Activated T-cell treated with anti-CD3 and anti-CD28 coated beads, Interleukin-2, amount 50 U/mL, for 72 hours (primary cell): Measurements from ENCODE around the gene TMEM40. TPM values are rescaled to one million over a fixed set of nuclear protein-coding genes. Genes with fewer than 3 reads are reported as not detected.

Experiments used
- ATAC-seq, 2 donors: fragments of 150-1000 bp; cut with Tn5 transposase; replicated peaks in 1 of 2; 2 replicates each; pipeline ENCODE4 v1.10.0; 2021; ENCODE audit warnings: moderate library complexity in 2 of 2, mild to moderate bottlenecking in 1 of 2
- DNase-seq, 2 donors: peaks; one replicate each; pipeline ENCODE4 v3.0.0; 2021 to 2022; ENCODE audit warnings: mixed read lengths in 1 of 2
- H3K27ac Mint-ChIP-seq: one replicate; pipeline ENCODE4 v1.8.0; 2022; ENCODE audit warnings: mild to moderate bottlenecking, moderate library complexity, mixed read lengths
- H3K27me3 Mint-ChIP-seq: one replicate; pipeline ENCODE4 v1.8.0; 2022; ENCODE audit warnings: low read depth, mixed read lengths
- H3K36me3 Mint-ChIP-seq, 2 donors: one replicate each; pipeline ENCODE4 v1.8.0; 2022; ENCODE audit warnings: mixed read lengths in 2 of 2, mild to moderate bottlenecking in 1 of 2; ENCODE audit not compliant: insufficient read depth in 2 of 2
- H3K4me1 Mint-ChIP-seq: one replicate; pipeline ENCODE4 v1.8.0; 2022; ENCODE audit warnings: low read depth, mixed read lengths
- H3K4me3 Mint-ChIP-seq, 2 donors: one replicate each; pipeline ENCODE4 v1.8.0; 2022; ENCODE audit warnings: mild to moderate bottlenecking in 2 of 2, mixed read lengths in 2 of 2, moderate library complexity in 2 of 2
- H3K9me3 Mint-ChIP-seq, 2 donors: one replicate each; pipeline ENCODE4 v1.8.0; 2022; ENCODE audit warnings: mixed read lengths in 2 of 2
- total RNA-seq, 2 donors: library from RNA; stranded (reverse); gene quantifications; one replicate each; pipeline ENCODE4 v1.2.3, GENCODE V29; 2022

The TMEM40 gene, protein sequence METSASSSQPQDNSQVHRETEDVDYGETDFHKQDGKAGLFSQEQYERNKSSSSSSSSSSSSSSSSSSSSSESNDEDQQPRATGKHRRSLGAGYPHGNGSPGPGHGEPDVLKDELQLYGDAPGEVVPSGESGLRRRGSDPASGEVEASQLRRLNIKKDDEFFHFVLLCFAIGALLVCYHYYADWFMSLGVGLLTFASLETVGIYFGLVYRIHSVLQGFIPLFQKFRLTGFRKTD
- not detected for total RNA-seq

- no peaks in the 10 kb centered on the region for H3K36me3 Mint-ChIP-seq
- H3K4me3 Mint-ChIP-seq, result no peak within 1 kb of the TSS
- ATAC-seq (no peak), DNase-seq (no peak)
- no peaks in the 10 kb centered on the region for H3K27me3 Mint-ChIP-seq
- H3K27ac Mint-ChIP-seq, result no peak within 1 kb of the TSS
- H3K4me1 Mint-ChIP-seq, result no peaks in the 10 kb centered on the region
- H3K9me3 Mint-ChIP-seq, result no peaks in the 10 kb centered on the region
Observed at GRCh38 chr3:12759097-12759679, at the start of gene TMEM40. Gene TMEM40 (minus strand): TSS chr3:12759259. CDS start chr3:12749832, 9,427 bp downstream.

- H3K4me3 Mint-ChIP-seq, result peak overlapping the region in 1 of 2 donors; percentile 3
- H3K4me1 Mint-ChIP-seq, result peaks cover 6% of the 10 kb centered on the region
- DNase-seq (no peak), ATAC-seq (no peak)
- H3K36me3 Mint-ChIP-seq, result no peaks in the 10 kb centered on the region
- no peaks in the 10 kb centered on the region for H3K27me3 Mint-ChIP-seq
- no peak overlapping the region for H3K27ac Mint-ChIP-seq
- no peaks in the 10 kb centered on the region for H3K9me3 Mint-ChIP-seq
Observed at GRCh38 chr3:12808587-12808986, 49.5 kb upstream of the TMEM40 start.

GRCh38 chr3:12807601-12808359 lies 48.7 kb upstream of the TMEM40 start:
- no peak for ATAC-seq
- no peaks in the 10 kb centered on the region for H3K9me3 Mint-ChIP-seq
- DNase-seq, result no peak

DNA sequence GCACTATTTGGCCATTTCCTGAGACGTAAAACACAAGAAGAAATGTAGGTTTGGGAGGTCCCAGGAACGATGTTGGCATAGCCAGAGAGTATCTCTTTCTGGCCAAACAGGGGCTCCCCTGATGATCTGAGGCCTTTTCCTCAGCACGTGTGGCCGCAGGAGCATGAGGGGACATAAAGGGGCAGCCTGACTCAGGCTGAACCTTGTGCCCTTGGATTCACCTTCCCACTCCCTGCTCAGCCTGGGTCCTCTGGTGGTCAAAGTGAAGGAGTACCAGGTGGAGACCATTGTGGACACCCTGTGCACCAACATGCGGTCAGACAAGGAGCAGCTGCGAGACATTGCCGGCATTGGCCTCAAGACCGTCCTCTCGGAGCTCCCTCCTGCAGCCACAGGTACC lies 48.0 kb upstream of the TMEM40 start:
- DNase-seq (no peak), ATAC-seq (no peak)
- H3K27me3 Mint-ChIP-seq, result no peaks in the 10 kb centered on the region
- H3K4me1 Mint-ChIP-seq, result peaks cover 6% of the 10 kb centered on the region
- H3K4me3 Mint-ChIP-seq, result no peak overlapping the region
- H3K9me3 Mint-ChIP-seq, result no peaks in the 10 kb centered on the region
- H3K36me3 Mint-ChIP-seq, result no peaks in the 10 kb centered on the region
- H3K27ac Mint-ChIP-seq, result no peak overlapping the region

More at GRCh38 chr3:12807601-12808359, 48.7 kb upstream of the TMEM40 start:
- H3K27ac Mint-ChIP-seq, result no peak overlapping the region
- H3K4me1 Mint-ChIP-seq, result peaks cover 6% of the 10 kb centered on the region
- no peak overlapping the region for H3K4me3 Mint-ChIP-seq
- H3K36me3 Mint-ChIP-seq, result no peaks in the 10 kb centered on the region
- no peaks in the 10 kb centered on the region for H3K27me3 Mint-ChIP-seq

GRCh38 chr3:12803371-12803770 lies 44.3 kb upstream of the TMEM40 start:
- H3K4me3 Mint-ChIP-seq, result no peak overlapping the region
- no peak overlapping the region for H3K27ac Mint-ChIP-seq
- no peaks in the 10 kb centered on the region for H3K9me3 Mint-ChIP-seq
- ATAC-seq, result no peak
- no peaks in the 10 kb centered on the region for H3K36me3 Mint-ChIP-seq
- H3K27me3 Mint-ChIP-seq, result no peaks in the 10 kb centered on the region
- no peak for DNase-seq
- H3K4me1 Mint-ChIP-seq, result no peaks in the 10 kb centered on the region

GRCh38 chr3:12799525-12800440 lies 40.7 kb upstream of the TMEM40 start:
- ATAC-seq (no peak), DNase-seq (no peak)

DNA sequence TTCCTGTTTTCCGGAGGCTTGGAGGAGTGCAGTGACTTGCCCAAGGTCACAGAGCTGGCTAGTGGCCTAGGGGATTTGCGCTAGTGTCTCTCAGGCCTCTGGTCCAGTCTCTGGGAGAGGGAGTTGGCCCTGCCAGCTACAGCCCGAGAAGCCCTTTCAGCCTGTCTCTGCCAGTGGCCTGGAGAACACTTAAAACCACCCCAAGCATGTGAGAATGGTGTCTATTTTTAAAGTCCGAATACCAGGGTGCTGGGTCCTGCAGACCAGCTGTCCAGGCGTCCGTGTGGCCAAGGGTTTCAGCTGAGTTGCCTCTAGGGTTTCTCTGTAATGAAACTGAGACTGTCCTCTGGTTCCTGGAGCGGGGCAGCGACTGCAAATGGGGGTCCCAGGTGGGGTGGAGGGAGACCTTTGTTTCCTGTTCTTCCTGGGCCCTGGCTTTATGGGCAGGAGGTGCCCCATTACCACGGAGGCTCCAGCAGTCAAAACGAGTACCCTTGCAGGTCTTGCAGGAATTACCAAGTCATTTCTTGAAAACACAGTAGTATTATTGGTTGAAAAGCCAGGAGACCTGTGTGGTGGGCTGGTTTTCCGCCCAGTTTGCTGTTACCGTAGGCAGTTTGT lies 39.6 kb upstream of the TMEM40 start:
- Mint-ChIP-seq H3K4me3 (no peak overlapping the region), H3K4me1 (peaks cover 8% of the 10 kb centered on the region), H3K36me3 (no peaks in the 10 kb centered on the region), H3K9me3 (no peaks in the 10 kb centered on the region), H3K27me3 (no peaks in the 10 kb centered on the region), H3K27ac (no peak overlapping the region)
- no peak for ATAC-seq
- DNase-seq, result no peak

More at GRCh38 chr3:12799525-12800440, 40.7 kb upstream of the TMEM40 start:
- no peak overlapping the region for H3K4me3 Mint-ChIP-seq
- H3K27me3 Mint-ChIP-seq, result no peaks in the 10 kb centered on the region
- peaks cover 8% of the 10 kb centered on the region for H3K4me1 Mint-ChIP-seq
- H3K36me3 Mint-ChIP-seq, result no peaks in the 10 kb centered on the region
- no peaks in the 10 kb centered on the region for H3K9me3 Mint-ChIP-seq
- H3K27ac Mint-ChIP-seq, result no peak overlapping the region

DNA sequence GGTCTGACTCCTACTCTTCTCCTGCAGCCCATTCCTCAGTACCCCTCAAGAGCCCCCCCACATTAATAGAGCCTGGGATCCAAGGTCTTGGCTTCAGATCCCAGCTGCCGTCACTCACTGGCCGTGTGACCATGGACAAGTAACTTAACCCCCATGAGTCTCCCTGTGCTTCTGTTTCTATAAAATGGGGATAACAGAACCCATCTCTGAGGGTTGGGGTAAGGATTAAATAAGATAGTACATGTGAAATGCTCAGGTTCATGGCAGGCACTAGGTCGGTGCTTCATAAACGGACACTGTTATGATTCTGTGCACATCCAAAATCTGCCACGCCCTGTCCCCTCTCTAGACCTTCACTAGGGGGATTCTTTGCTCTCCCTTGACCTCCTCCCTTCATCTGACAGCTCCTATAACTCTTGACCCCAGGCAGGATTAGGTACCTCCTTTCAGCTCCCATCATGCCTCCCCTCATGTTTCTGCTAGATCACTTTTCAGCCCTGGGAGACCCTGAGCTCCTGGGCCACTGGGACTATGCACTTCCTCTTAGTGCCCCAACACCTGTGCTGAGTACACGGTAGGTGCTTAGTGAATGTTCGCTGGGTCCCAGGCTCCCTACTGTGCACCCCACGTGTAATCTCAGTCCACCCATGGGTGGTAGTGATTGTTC lies 39.0 kb upstream of the TMEM40 start:
- no peak for DNase-seq
- no peak overlapping the region for H3K27ac Mint-ChIP-seq
- ATAC-seq, result no peak
- H3K9me3 Mint-ChIP-seq, result no peaks in the 10 kb centered on the region
- no peaks in the 10 kb centered on the region for H3K36me3 Mint-ChIP-seq
- peak overlapping the region in 1 of 2 donors; percentile 21 for H3K4me3 Mint-ChIP-seq
- H3K4me1 Mint-ChIP-seq, result peaks cover 8% of the 10 kb centered on the region
- no peaks in the 10 kb centered on the region for H3K27me3 Mint-ChIP-seq

GRCh38 chr3:12797124-12797891 lies 38.2 kb upstream of the TMEM40 start:
- H3K36me3 Mint-ChIP-seq, result no peaks in the 10 kb centered on the region
- ATAC-seq, result no peak
- no peak overlapping the region for H3K27ac Mint-ChIP-seq
- DNase-seq, result no peak
- H3K4me1 Mint-ChIP-seq, result peaks cover 8% of the 10 kb centered on the region
- H3K4me3 Mint-ChIP-seq, result peak overlapping the region; percentile 84 to 86
- H3K27me3 Mint-ChIP-seq, result no peaks in the 10 kb centered on the region
- H3K9me3 Mint-ChIP-seq, result no peaks in the 10 kb centered on the region

DNA sequence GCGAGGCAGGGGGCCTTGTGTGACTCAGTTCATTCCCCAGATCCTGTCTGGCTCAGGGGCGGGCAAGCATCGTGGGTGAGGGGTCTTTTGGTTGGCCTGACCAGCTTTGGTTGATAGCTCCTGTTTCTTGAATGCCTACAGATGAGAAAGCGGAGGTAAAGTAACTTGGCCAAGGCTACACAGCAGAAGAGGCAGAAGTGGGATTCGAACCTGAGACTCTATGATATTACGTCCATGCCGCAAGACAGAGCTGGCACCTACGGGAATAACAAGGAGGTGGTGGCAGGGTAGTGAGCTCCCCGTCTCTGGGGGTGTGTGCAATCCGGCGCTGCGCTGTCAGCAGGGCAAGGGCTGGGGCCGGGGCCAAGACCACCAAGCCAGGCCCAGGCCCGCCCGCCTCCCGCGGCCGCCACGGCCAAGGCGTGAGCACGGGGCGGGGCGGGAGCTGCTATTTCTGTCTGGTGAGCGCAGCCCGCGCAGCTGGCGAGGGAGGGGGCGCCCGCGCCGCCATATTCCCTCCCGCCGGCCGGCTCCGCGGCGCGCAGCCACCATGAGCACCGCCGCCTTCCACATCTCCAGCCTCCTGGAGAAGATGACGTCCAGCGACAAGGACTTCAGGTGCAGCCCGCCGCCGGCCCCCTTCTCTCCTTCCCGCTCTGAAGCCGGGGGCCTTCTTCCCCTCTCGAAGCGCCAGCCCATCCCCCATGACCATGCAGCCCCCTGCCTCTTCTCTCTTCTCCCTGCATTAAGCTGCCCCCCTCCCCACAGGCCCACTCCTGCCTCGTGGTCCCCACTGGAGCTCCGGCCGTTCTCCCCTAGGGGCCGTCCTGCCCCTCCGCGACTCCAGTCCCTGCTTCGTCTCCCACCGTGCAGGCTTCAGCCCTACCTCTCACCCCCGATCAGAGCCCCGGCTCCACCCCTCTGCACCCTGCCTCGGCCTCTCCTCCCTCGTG lies 37.4 kb upstream of the TMEM40 start, which contains the start of gene CAND2:
TSS of gene CAND2 (plus strand) at position 510 of the 953 bp plus-strand sequence. CDS start at position 551, 41 bp downstream.
- peak; percentile 84 to 88 for ATAC-seq
- Mint-ChIP-seq H3K36me3 (no peaks in the 10 kb centered on the region), H3K27ac (no peak within 1 kb of the TSS), H3K4me3 (peak within 1 kb of the TSS; percentile 84 to 86), H3K4me1 (peaks cover 8% of the 10 kb centered on the region), H3K27me3 (no peaks in the 10 kb centered on the region), H3K9me3 (no peaks in the 10 kb centered on the region)
- peak; percentile 52 to 57 for DNase-seq

DNA sequence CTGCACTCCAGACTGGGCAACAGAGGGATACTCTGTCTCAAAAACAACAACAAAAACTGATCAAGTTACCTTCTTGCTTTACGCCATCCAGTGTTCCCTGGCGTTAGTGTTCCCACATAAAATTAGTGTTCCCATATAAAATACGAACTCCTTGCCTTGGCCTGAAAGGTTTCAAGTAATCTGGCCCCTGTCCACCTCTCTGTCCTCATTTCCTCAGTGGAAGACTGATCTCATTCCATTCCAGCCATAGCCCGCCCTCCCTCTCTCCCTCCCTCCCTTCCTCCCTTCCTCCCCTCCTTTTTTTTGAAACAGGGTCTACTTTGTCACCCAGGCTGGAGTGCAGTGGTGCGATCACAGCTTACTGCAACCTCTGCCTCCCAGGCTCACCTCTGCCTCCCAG lies 34.6 kb upstream of the TMEM40 start:
- Mint-ChIP-seq H3K4me3 (no peak overlapping the region), H3K27ac (no peak overlapping the region), H3K4me1 (peaks cover 8% of the 10 kb centered on the region), H3K36me3 (no peaks in the 10 kb centered on the region), H3K27me3 (no peaks in the 10 kb centered on the region), H3K9me3 (no peaks in the 10 kb centered on the region)
- DNase-seq, result no peak
- ATAC-seq, result no peak
